Stimulated activated naive B cell treated with anti-CD40 and anti-IgM and Interleukin-4, amounts not matched to agents 10 μg/mL and 1 μg/mL and 100 μg/mL, for 72 hours (primary cell): ENCODE results near the gene DPP10.
"Not testable (repeated sequence)": the region's sequence is repeated elsewhere in the genome, so short reads cannot be mapped to it uniquely, and the experiment has no call there.

Experiments
- ATAC-seq, 2 donors: fragments of 150-1000 bp; cut with Tn5 transposase; replicated peaks; 2 replicates each; pipeline ENCODE4 v1.10.0; 2021; ENCODE audit warnings: moderate library complexity in 1 of 2
- DNase-seq: peaks from one replicate; pipeline ENCODE4 v3.0.0; 2021
- H3K27ac Mint-ChIP-seq: one replicate; pipeline ENCODE4 v1.8.0; 2022; ENCODE audit warnings: mild to moderate bottlenecking, mixed read lengths
- H3K27me3 Mint-ChIP-seq, 2 donors: one replicate each; pipeline ENCODE4 v1.8.0; 2022; ENCODE audit warnings: mixed read lengths in 2 of 2
- H3K36me3 Mint-ChIP-seq, 2 donors: one replicate each; pipeline ENCODE4 v1.8.0; 2022; ENCODE audit warnings: mixed read lengths in 2 of 2, mild to moderate bottlenecking in 1 of 2
- H3K4me1 Mint-ChIP-seq, 2 donors: one replicate each; pipeline ENCODE4 v1.8.0; 2022; ENCODE audit warnings: mixed read lengths in 2 of 2, mild to moderate bottlenecking in 1 of 2
- H3K4me3 Mint-ChIP-seq, 2 donors: one replicate each; pipeline ENCODE4 v1.8.0; 2022; ENCODE audit warnings: mild to moderate bottlenecking in 2 of 2, mixed read lengths in 2 of 2, moderate library complexity in 1 of 2
- H3K9me3 Mint-ChIP-seq, 2 donors: one replicate each; pipeline ENCODE4 v1.8.0; 2022; ENCODE audit warnings: mixed read lengths in 2 of 2, mild to moderate bottlenecking in 1 of 2

DPP10 gene

GRCh38 chr2:115022013-115022412 is 579.6 kb downstream of the DPP10 start:
- DNase-seq, H3K27me3 Mint-ChIP-seq, H3K36me3 Mint-ChIP-seq, H3K4me1 Mint-ChIP-seq, ATAC-seq, H3K27ac Mint-ChIP-seq, H3K4me3 Mint-ChIP-seq: not testable (repeated sequence)
- H3K9me3 Mint-ChIP-seq, result peaks cover 17 to 22% of the 10 kb centered on the region in 2 donors

- H3K4me1 Mint-ChIP-seq, result no peaks in the 10 kb centered on the region
- H3K27me3 Mint-ChIP-seq, result no peaks in the 10 kb centered on the region
- H3K36me3 Mint-ChIP-seq, result no peaks in the 10 kb centered on the region
- no peak overlapping the region for H3K27ac Mint-ChIP-seq
- H3K4me3 Mint-ChIP-seq, result no peak overlapping the region
- ATAC-seq, result no peak
- H3K9me3 Mint-ChIP-seq, result peaks cover 4 to 6% of the 10 kb centered on the region in 2 donors
- no peak for DNase-seq
Measured at GRCh38 chr2:115034801-115035200, 592.4 kb downstream of the DPP10 start.

GRCh38 chr2:115036818-115037217 is 594.4 kb downstream of the DPP10 start:
- Mint-ChIP-seq H3K4me1 (no peaks in the 10 kb centered on the region), H3K9me3 (peaks cover 4 to 8% of the 10 kb centered on the region in 2 donors), H3K27ac (no peak overlapping the region), H3K4me3 (no peak overlapping the region), H3K27me3 (no peaks in the 10 kb centered on the region), H3K36me3 (no peaks in the 10 kb centered on the region)
- DNase-seq (no peak), ATAC-seq (no peak)

GRCh38 chr2:115057473-115057872 is 615.0 kb downstream of the DPP10 start:
- H3K9me3 Mint-ChIP-seq, result peaks cover 4% of the 10 kb centered on the region in 2 donors
- H3K27ac Mint-ChIP-seq, result no peak overlapping the region
- no peaks in the 10 kb centered on the region for H3K27me3 Mint-ChIP-seq
- no peak overlapping the region for H3K4me3 Mint-ChIP-seq
- no peak for ATAC-seq
- no peaks in the 10 kb centered on the region for H3K4me1 Mint-ChIP-seq
- no peak for DNase-seq
- no peaks in the 10 kb centered on the region for H3K36me3 Mint-ChIP-seq

- Mint-ChIP-seq H3K4me3 (no peak overlapping the region), H3K4me1 (no peaks in the 10 kb centered on the region), H3K27ac (no peak overlapping the region), H3K27me3 (no peaks in the 10 kb centered on the region), H3K36me3 (no peaks in the 10 kb centered on the region), H3K9me3 (peaks cover 5 to 8% of the 10 kb centered on the region in 2 donors)
- ATAC-seq (no peak), DNase-seq (no peak)
Measured at GRCh38 chr2:115070002-115070401, 627.6 kb downstream of the DPP10 start.

- Mint-ChIP-seq H3K27ac (no peak overlapping the region), H3K9me3 (peaks cover 5 to 8% of the 10 kb centered on the region in 2 donors), H3K4me3 (no peak overlapping the region), H3K4me1 (no peaks in the 10 kb centered on the region), H3K36me3 (no peaks in the 10 kb centered on the region), H3K27me3 (no peaks in the 10 kb centered on the region)
- no peak for DNase-seq
- ATAC-seq, result no peak
Measured at GRCh38 chr2:115071534-115071933, 629.1 kb downstream of the DPP10 start.

GRCh38 chr2:115075800-115076199 is 633.4 kb downstream of the DPP10 start:
- ATAC-seq, result no peak
- H3K4me1 Mint-ChIP-seq, result no peaks in the 10 kb centered on the region
- H3K27ac Mint-ChIP-seq, result no peak overlapping the region
- no peak overlapping the region for H3K4me3 Mint-ChIP-seq
- peaks cover 0 to 1% of the 10 kb centered on the region in 2 donors for H3K9me3 Mint-ChIP-seq
- no peak for DNase-seq
- H3K36me3 Mint-ChIP-seq, result no peaks in the 10 kb centered on the region
- no peaks in the 10 kb centered on the region for H3K27me3 Mint-ChIP-seq

GRCh38 chr2:115077626-115078025 is 635.2 kb downstream of the DPP10 start:
- H3K4me1 Mint-ChIP-seq, result no peaks in the 10 kb centered on the region

GRCh38 chr2:115083225-115083624 is 640.8 kb downstream of the DPP10 start:
- no peak overlapping the region for H3K4me3 Mint-ChIP-seq
- DNase-seq (no peak), ATAC-seq (no peak)
- H3K27me3 Mint-ChIP-seq, result no peaks in the 10 kb centered on the region
- no peaks in the 10 kb centered on the region for H3K4me1 Mint-ChIP-seq
- no peak overlapping the region for H3K27ac Mint-ChIP-seq
- H3K36me3 Mint-ChIP-seq, result no peaks in the 10 kb centered on the region
- H3K9me3 Mint-ChIP-seq, result peaks cover 0 to 1% of the 10 kb centered on the region in 2 donors

More at GRCh38 chr2:115077626-115078025, 635.2 kb downstream of the DPP10 start:
- Mint-ChIP-seq H3K4me3 (no peak overlapping the region), H3K36me3 (no peaks in the 10 kb centered on the region), H3K9me3 (peaks cover 0 to 1% of the 10 kb centered on the region in 2 donors), H3K27me3 (no peaks in the 10 kb centered on the region), H3K27ac (no peak overlapping the region)
- DNase-seq (no peak), ATAC-seq (no peak)

- Mint-ChIP-seq H3K9me3 (peaks cover 0 to 1% of the 10 kb centered on the region in 2 donors), H3K36me3 (no peaks in the 10 kb centered on the region), H3K4me1 (no peaks in the 10 kb centered on the region), H3K4me3 (no peak overlapping the region), H3K27me3 (no peaks in the 10 kb centered on the region), H3K27ac (no peak overlapping the region)
- DNase-seq (no peak), ATAC-seq (no peak)
Measured at GRCh38 chr2:115083711-115084110, 641.3 kb downstream of the DPP10 start.

GRCh38 chr2:115084446-115084845 is 642.0 kb downstream of the DPP10 start:
- no peaks in the 10 kb centered on the region for H3K27me3 Mint-ChIP-seq
- no peak overlapping the region for H3K27ac Mint-ChIP-seq
- peaks cover 0 to 4% of the 10 kb centered on the region in 2 donors for H3K9me3 Mint-ChIP-seq
- ATAC-seq, result no peak
- no peaks in the 10 kb centered on the region for H3K4me1 Mint-ChIP-seq
- H3K4me3 Mint-ChIP-seq, result no peak overlapping the region
- H3K36me3 Mint-ChIP-seq, result no peaks in the 10 kb centered on the region
- no peak for DNase-seq

- not testable (repeated sequence) for H3K36me3 Mint-ChIP-seq, H3K4me1 Mint-ChIP-seq, H3K9me3 Mint-ChIP-seq, H3K27ac Mint-ChIP-seq, DNase-seq, ATAC-seq, H3K4me3 Mint-ChIP-seq, H3K27me3 Mint-ChIP-seq
Measured at GRCh38 chr2:115086051-115086620, 643.7 kb downstream of the DPP10 start.

- H3K4me1 Mint-ChIP-seq, result no peaks in the 10 kb centered on the region
- H3K27me3 Mint-ChIP-seq, result no peaks in the 10 kb centered on the region
- H3K4me3 Mint-ChIP-seq, result no peak overlapping the region
- no peak overlapping the region for H3K27ac Mint-ChIP-seq
- DNase-seq (no peak), ATAC-seq (no peak)
- H3K9me3 Mint-ChIP-seq, result peaks cover 0 to 12% of the 10 kb centered on the region in 2 donors
- no peaks in the 10 kb centered on the region for H3K36me3 Mint-ChIP-seq
Measured at GRCh38 chr2:115094441-115094840, 652.0 kb downstream of the DPP10 start.

GRCh38 chr2:115105966-115106365 is 663.5 kb downstream of the DPP10 start:
- Mint-ChIP-seq H3K27me3 (no peaks in the 10 kb centered on the region), H3K4me1 (no peaks in the 10 kb centered on the region), H3K27ac (no peak overlapping the region), H3K36me3 (no peaks in the 10 kb centered on the region), H3K9me3 (peaks cover 0 to 3% of the 10 kb centered on the region in 2 donors), H3K4me3 (no peak overlapping the region)
- no peak for DNase-seq
- ATAC-seq, result no peak

GRCh38 chr2:115115135-115115534 is 672.7 kb downstream of the DPP10 start:
- no peak overlapping the region for H3K4me3 Mint-ChIP-seq
- H3K27ac Mint-ChIP-seq, result no peak overlapping the region
- ATAC-seq (no peak), DNase-seq (no peak)
- H3K4me1 Mint-ChIP-seq, result no peaks in the 10 kb centered on the region
- no peaks in the 10 kb centered on the region for H3K36me3 Mint-ChIP-seq
- H3K9me3 Mint-ChIP-seq, result peaks cover 0 to 4% of the 10 kb centered on the region in 2 donors
- no peaks in the 10 kb centered on the region for H3K27me3 Mint-ChIP-seq

GRCh38 chr2:115118306-115118705 is 675.9 kb downstream of the DPP10 start:
- H3K27me3 Mint-ChIP-seq, result no peaks in the 10 kb centered on the region
- H3K4me3 Mint-ChIP-seq, result no peak overlapping the region
- no peak for DNase-seq
- ATAC-seq, result no peak
- no peaks in the 10 kb centered on the region for H3K36me3 Mint-ChIP-seq
- H3K27ac Mint-ChIP-seq, result no peak overlapping the region
- no peaks in the 10 kb centered on the region for H3K4me1 Mint-ChIP-seq
- peaks cover 0 to 4% of the 10 kb centered on the region in 2 donors for H3K9me3 Mint-ChIP-seq
